Measurements from ENCODE around the gene FAM43B.

The FAM43B gene

DNA sequence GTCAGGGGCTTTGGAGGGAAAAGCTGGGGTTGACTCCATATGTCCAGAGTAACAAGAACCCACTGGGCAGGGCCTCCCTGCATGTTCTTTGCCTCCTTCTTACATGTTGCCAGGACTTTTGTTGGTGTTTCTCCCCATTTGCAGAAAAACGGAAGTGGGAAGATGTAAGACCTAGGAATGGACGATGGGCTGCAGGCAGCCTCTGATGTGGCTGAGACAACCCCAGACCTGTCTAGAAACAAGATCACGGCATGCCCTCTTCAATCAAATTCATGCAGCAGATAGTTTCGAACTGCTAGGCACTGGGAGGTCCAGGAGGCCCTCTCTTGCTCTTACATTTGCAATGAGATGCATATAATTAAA is 3.4 kb downstream of the FAM43B start:
- Histone ChIP-seq H3K4me1 (ENCODE audit: insufficient read depth, insufficient read length) (peaks cover 3% of the 10 kb centered on the region), H3K9me3 (ENCODE audit: insufficient read depth, low read length) (no peaks in the 10 kb centered on the region), H3K4me3 (ENCODE audit: insufficient read length, low read depth) (no peak overlapping the region), H3K36me3 (ENCODE audit: insufficient read depth, insufficient read length, low read length) (no peaks in the 10 kb centered on the region), H3K27me3 (ENCODE audit: insufficient read depth, insufficient read length) (peaks cover 30% of the 10 kb centered on the region), H3K9ac (ENCODE audit: insufficient read length, low read depth) (no peak overlapping the region)
- DNase-seq (ENCODE audit: low read depth, low spot score), result no peak
- TF ChIP-seq YY1 (IDR thresholded peaks at IDR 0.05; ENCODE audit: insufficient read depth, insufficient read length) (no peak), ZNF274 (IDR thresholded peaks at IDR 0.05; ENCODE audit: low read depth, low read length) (no peak), SUZ12 (IDR thresholded peaks at IDR 0.05; ENCODE audit: extremely low read depth, insufficient read depth, insufficient read length) (no peak)

DNA sequence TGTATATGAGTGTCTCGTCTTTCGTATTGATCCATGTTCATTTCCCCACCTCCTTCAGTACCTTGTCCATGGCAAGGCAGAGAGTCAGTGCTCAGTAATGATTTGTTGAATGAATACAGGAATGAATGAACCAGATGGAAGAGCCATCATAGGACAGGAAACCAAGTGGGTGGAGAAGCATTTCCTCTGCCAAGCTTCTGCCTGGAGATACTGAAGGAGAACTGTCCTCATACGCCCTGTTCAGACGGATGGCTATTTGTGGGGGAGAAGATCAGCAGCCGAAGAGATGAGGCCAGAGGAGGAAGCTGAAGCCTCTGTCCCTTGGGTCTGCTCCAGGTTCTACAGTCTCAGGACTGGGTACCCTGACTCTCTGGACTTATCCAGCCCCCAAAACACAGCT is 5.8 kb downstream of the FAM43B start:
- peaks cover 21% of the 10 kb centered on the region for H3K27me3 ChIP-seq (ENCODE audit: insufficient read depth, insufficient read length)
- H3K4me1 ChIP-seq (ENCODE audit: insufficient read depth, insufficient read length), result peaks cover 3% of the 10 kb centered on the region
- no peaks in the 10 kb centered on the region for H3K9me3 ChIP-seq (ENCODE audit: insufficient read depth, low read length)
- TF ChIP-seq YY1 (IDR thresholded peaks at IDR 0.05; ENCODE audit: insufficient read depth, insufficient read length), result no peak
- TF ChIP-seq SUZ12 (IDR thresholded peaks at IDR 0.05; ENCODE audit: extremely low read depth, insufficient read depth, insufficient read length), result no peak
- no peak for TF ChIP-seq ZNF274 (IDR thresholded peaks at IDR 0.05; ENCODE audit: low read depth, low read length)
- H3K9ac ChIP-seq (ENCODE audit: insufficient read length, low read depth), result no peak overlapping the region
- no peak for DNase-seq (ENCODE audit: low read depth, low spot score)
- H3K36me3 ChIP-seq (ENCODE audit: insufficient read depth, insufficient read length, low read length), result no peaks in the 10 kb centered on the region
- H3K4me3 ChIP-seq (ENCODE audit: insufficient read length, low read depth), result no peak overlapping the region

DNA sequence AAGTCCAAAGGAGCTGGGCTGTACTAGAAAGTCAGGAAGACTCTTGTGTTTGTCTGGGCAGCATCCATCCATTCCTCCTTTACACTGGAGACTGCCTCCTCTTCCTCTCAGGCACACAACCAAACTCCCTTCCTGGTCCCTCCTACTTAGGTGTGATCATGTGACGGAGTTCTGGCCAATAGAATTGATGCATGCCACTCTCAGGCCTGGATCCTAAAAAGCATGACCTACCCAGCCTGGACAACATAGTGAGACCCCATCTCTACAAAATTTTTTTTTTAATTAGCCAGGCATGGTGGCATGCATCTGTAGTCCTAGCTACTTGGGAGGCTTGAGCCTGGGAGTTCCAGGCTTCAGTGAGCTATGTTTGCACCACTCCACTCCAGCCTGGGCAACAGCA is 8.6 kb downstream of the FAM43B start:
- DNase-seq (ENCODE audit: low read depth, low spot score), result no peak
- Histone ChIP-seq H3K4me3 (ENCODE audit: insufficient read length, low read depth) (no peak overlapping the region), H3K4me1 (ENCODE audit: insufficient read depth, insufficient read length) (no peaks in the 10 kb centered on the region), H3K9me3 (ENCODE audit: insufficient read depth, low read length) (no peaks in the 10 kb centered on the region), H3K9ac (ENCODE audit: insufficient read length, low read depth) (no peak overlapping the region), H3K27me3 (ENCODE audit: insufficient read depth, insufficient read length) (no peaks in the 10 kb centered on the region), H3K36me3 (ENCODE audit: insufficient read depth, insufficient read length, low read length) (no peaks in the 10 kb centered on the region)
- TF ChIP-seq YY1 (IDR thresholded peaks at IDR 0.05; ENCODE audit: insufficient read depth, insufficient read length) (no peak), ZNF274 (IDR thresholded peaks at IDR 0.05; ENCODE audit: low read depth, low read length) (no peak), SUZ12 (IDR thresholded peaks at IDR 0.05; ENCODE audit: extremely low read depth, insufficient read depth, insufficient read length) (no peak)

DNA sequence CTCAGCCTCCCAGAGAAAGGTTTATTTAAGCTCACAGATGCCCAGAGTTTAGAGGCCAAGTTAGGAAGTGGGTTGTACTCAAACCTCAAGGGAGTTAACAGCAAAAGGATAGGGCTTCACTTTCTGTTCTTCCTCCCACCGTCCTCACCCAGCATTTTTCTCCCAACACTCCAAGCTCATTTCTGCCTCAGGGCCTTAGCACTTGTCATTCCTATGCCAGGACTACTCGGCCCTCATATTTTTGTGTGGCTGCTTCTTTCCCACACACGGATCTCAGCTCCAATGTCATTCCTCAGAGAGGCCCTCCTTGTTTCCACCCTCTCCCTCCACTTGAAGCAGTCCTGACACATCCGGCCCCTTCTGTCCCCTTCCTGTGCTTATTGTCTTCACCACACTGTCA is 12.9 kb downstream of the FAM43B start:
- no peaks in the 10 kb centered on the region for H3K36me3 ChIP-seq (ENCODE audit: insufficient read depth, insufficient read length, low read length)
- no peaks in the 10 kb centered on the region for H3K9me3 ChIP-seq (ENCODE audit: insufficient read depth, low read length)
- H3K27me3 ChIP-seq (ENCODE audit: insufficient read depth, insufficient read length), result no peaks in the 10 kb centered on the region
- no peak overlapping the region for H3K4me3 ChIP-seq (ENCODE audit: insufficient read length, low read depth)
- no peaks in the 10 kb centered on the region for H3K4me1 ChIP-seq (ENCODE audit: insufficient read depth, insufficient read length)
- no peak overlapping the region for H3K9ac ChIP-seq (ENCODE audit: insufficient read length, low read depth)
- TF ChIP-seq ZNF274 (IDR thresholded peaks at IDR 0.05; ENCODE audit: low read depth, low read length) (no peak), YY1 (IDR thresholded peaks at IDR 0.05; ENCODE audit: insufficient read depth, insufficient read length) (no peak), SUZ12 (IDR thresholded peaks at IDR 0.05; ENCODE audit: extremely low read depth, insufficient read depth, insufficient read length) (no peak)
- DNase-seq (ENCODE audit: low read depth, low spot score), result no peak

DNA sequence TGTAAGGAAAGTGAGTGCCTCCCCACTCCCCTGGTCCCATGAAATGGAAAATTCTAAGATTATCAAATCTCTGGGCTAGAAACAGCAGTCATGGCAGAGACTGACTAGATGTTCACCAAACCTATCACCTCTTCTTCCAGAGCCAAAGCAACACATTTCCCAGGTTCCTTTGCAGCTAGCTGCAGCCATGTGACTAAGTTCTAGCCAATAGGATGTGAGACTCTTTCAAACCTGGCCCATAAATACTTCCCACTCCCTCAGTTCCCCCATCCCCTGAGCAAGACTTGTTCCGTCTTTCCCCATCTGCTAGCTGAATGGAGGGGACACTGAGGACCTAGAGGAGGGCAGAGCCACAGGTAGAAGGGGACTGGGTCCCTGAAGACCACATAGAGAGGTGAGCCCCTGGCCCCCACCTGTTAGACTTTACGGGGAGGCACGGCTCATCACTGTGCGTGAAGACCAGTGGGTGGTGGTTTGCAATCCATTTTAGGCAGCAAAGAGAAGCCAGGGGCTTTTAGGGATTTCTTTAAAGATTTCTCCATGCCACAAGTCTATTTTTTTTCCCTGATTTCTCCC is 17.2 kb downstream of the FAM43B start:
- no peaks in the 10 kb centered on the region for H3K4me1 ChIP-seq (ENCODE audit: insufficient read depth, insufficient read length)
- no peaks in the 10 kb centered on the region for H3K36me3 ChIP-seq (ENCODE audit: insufficient read depth, insufficient read length, low read length)
- H3K9me3 ChIP-seq (ENCODE audit: insufficient read depth, low read length), result peaks cover 10% of the 10 kb centered on the region
- no peak overlapping the region for H3K4me3 ChIP-seq (ENCODE audit: insufficient read length, low read depth)
- no peak for DNase-seq (ENCODE audit: low read depth, low spot score)
- peaks cover 7% of the 10 kb centered on the region for H3K27me3 ChIP-seq (ENCODE audit: insufficient read depth, insufficient read length)
- H3K9ac ChIP-seq (ENCODE audit: insufficient read length, low read depth), result no peak overlapping the region
- TF ChIP-seq SUZ12 (IDR thresholded peaks at IDR 0.05; ENCODE audit: extremely low read depth, insufficient read depth, insufficient read length), result no peak

DNA sequence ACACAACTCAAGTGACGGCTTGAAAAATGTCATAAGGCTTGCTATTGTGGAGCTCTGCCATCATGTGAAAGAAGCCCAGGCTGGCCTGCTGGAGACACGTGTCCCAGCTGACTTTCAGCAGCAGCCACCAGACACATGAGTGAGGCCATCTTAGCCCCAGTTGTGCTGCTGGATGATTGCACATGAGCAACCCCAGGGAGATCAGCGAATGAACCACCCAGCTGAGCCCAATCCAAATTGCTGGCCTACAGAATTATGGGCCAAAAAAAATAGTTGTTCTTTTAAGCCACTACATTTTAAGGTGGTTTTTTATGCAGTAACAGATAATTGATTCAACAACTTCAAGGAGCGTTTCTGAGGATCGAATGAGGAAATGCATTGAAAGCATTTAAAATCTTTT is 19.1 kb downstream of the FAM43B start:
- no peak overlapping the region for H3K9ac ChIP-seq (ENCODE audit: insufficient read length, low read depth)
- H3K4me1 ChIP-seq (ENCODE audit: insufficient read depth, insufficient read length), result peaks cover 2% of the 10 kb centered on the region
- TF ChIP-seq YY1 (IDR thresholded peaks at IDR 0.05; ENCODE audit: insufficient read depth, insufficient read length) (no peak), ZNF274 (IDR thresholded peaks at IDR 0.05; ENCODE audit: low read depth, low read length) (no peak), SUZ12 (IDR thresholded peaks at IDR 0.05; ENCODE audit: extremely low read depth, insufficient read depth, insufficient read length) (no peak)
- peaks cover 10% of the 10 kb centered on the region for H3K9me3 ChIP-seq (ENCODE audit: insufficient read depth, low read length)
- no peak overlapping the region for H3K4me3 ChIP-seq (ENCODE audit: insufficient read length, low read depth)
- H3K27me3 ChIP-seq (ENCODE audit: insufficient read depth, insufficient read length), result peaks cover 9% of the 10 kb centered on the region
- no peaks in the 10 kb centered on the region for H3K36me3 ChIP-seq (ENCODE audit: insufficient read depth, insufficient read length, low read length)
- no peak for DNase-seq (ENCODE audit: low read depth, low spot score)

DNA sequence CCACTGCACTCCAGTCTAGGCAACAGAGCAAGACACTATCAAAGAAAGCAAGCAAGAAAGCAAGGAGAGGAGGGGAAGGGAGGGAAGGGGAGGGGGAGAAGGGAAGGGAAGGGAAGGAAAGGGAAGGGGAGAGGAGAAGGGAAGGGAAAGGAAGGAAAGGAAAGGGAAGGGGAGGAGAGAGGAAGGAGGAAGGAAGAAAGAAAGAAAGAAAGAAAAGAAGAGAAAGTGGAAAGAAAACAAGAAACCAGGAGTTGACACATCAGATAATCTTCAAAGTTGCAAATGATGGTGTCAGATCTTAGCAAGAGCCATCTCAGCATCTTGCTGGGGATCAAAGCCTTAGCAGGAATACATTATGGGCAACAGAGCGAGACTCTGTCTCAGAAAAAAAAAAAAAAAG is 21.6 kb downstream of the FAM43B start:
- peaks cover 2% of the 10 kb centered on the region for H3K4me1 ChIP-seq (ENCODE audit: insufficient read depth, insufficient read length)
- H3K9ac ChIP-seq (ENCODE audit: insufficient read length, low read depth), result no peak overlapping the region
- TF ChIP-seq SUZ12 (IDR thresholded peaks at IDR 0.05; ENCODE audit: extremely low read depth, insufficient read depth, insufficient read length), result no peak
- TF ChIP-seq YY1 (IDR thresholded peaks at IDR 0.05; ENCODE audit: insufficient read depth, insufficient read length), result no peak
- TF ChIP-seq ZNF274 (IDR thresholded peaks at IDR 0.05; ENCODE audit: low read depth, low read length), result no peak
- H3K27me3 ChIP-seq (ENCODE audit: insufficient read depth, insufficient read length), result peaks cover 9% of the 10 kb centered on the region
- no peaks in the 10 kb centered on the region for H3K36me3 ChIP-seq (ENCODE audit: insufficient read depth, insufficient read length, low read length)
- H3K9me3 ChIP-seq (ENCODE audit: insufficient read depth, low read length), result peaks cover 10% of the 10 kb centered on the region
- no peak for DNase-seq (ENCODE audit: low read depth, low spot score)
- H3K4me3 ChIP-seq (ENCODE audit: insufficient read length, low read depth), result no peak overlapping the region

Data from NT2/D1 (cell line).